ENCODE data around the gene ZNF202.
"Not testable (repeated sequence)": the region's sequence is repeated elsewhere in the genome, so short reads cannot be mapped to it uniquely, and the experiment has no call there.

ZNF202 gene

DNA sequence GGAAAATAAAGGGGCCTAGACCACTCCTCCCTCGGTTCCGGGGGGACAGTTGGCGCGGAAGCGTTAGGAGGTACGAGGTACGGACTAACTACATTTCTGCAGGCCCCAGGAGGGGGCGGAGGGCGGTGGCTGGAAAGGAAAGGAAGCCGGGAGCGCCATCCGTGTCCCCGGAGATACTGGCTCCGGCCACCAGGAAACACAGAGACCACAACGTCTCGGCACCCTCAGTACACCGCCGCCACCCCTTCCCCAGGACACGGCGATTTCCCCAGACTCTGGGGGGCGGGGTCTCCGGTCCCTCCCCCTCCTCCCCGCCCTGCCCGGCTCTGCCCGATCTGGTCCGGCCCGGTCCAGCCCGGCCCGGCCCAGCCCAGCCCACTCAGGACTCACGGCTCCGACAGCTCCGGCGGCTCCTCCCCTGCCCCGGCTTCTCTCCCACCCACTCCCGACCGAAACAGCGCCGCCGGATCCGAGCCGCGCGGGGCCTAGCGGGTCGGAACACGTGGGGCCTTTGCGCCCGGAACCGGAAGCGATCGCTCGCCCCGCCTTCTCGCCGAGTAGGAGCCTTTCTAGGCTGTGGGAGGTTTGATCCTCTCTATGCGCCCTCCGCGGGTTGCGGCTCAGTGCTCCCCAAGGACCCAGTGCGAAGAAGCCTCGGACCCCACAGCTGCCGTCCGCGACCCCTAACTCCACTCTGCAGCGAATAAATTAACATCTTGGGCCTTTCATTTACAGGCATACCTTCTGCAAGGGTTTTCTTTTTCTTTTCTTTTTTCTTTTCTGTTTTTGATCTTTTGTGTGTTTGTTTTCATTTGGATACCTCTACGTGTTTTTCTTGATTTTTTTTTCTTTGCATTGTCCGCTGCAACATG, at the start of gene ZNF202:
Gene ZNF202 (minus strand): TSS at position 502 of the 872 bp plus-strand sequence. CDS start 10,772 bp downstream, outside the sequence.
- DNase-seq (ENCODE audit: low read depth, low spot score) = peak; percentile 70

DNA sequence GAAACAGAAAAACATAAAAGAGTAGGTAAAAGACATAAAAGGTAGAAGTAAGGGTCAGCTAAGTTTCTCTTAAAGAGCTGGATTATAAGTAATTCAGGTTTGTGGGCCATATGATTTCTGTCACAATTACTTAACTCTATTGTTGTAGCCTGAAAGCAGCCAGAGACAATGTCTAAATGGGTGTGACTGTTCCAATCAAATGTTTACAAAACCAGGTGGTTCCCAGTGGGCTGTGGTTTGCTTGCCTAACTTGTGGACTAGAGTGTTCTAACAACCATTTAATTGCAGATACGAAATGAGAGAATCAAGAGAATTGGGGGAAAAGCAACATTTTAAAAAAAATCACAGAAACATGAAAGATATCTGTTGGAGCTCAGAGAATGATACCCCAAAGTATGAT, 42.1 kb upstream of the ZNF202 start:
- no peak for DNase-seq (ENCODE audit: low read depth, low spot score)

DNA sequence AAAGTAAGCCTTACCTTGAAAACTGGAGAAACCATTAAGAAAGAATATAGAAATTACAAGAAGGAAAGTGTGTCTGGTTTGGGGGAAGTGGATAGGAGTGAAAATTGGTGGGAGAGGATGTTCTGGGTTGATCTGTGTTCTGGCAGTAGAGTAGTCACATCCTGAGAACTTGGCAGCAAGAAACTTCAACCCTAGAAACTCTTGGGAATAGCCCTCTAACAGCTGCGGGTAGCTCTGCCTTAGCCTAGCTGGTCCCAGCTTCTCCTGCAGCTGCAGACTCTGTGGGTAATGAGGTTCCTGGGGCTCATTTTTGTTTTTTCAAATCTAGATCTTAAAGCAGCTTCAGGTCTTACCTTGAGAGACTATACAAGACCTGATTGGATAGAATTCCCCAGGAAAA, 37.1 kb upstream of the ZNF202 start:
- DNase-seq (ENCODE audit: low read depth, low spot score) = no peak

DNA sequence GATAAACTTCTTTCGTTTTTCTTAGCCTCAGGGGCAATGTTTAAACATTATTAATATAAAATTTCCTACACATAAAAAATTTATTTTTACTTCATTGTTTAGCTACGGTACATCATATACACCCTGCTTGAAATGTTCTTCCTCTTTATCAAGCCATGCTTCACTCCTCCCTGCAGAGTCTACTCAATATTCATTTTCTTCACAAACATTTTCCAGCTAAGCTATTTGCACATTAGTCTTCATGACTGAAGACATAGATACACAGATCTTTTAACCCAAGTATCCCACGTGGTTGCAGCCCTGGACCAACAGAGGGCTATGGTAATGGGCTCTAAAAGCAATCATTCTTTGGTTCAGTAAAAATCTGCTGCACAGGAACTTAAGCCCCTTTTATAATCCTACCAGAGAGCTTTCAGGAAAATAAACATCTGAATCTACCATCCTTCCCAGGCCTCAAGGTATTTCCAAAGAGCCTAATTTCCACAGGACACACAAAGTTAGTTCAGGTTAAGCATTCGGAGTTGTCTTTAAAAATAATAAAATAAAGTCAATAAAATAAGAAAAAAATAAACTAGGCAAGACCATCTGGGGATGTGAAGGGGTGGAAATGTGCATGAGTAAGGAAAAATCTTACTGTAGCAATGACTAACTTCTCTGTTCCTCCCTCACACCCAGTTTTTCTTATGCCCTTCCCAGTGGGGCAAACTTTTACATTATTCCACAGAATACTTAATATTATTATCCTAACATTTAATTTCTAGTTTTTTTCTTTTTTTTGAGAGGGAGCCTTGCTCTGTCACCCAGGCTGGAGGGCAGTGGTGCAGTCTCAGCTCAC, 34.5 kb upstream of the ZNF202 start:
- no peak for DNase-seq (ENCODE audit: low read depth, low spot score)

DNA sequence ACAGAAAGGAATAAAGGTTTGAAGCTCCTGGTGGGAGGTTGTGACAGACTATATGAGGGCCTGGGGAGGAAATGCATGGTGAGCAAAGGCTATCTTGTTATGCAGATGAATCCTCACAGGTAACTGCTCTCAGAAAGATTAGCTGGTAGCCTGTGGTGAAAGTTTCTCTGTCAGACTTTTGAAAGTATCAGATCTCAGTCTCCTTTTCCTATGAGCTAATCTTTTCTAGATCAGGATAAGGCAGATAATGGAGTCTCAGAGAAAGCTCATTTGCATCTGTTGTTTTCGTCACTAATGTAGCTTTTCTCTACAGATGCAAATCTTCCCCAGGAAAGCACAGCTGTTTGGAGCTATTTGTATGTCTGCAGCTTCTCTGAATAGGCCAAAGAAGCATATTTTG, 33.8 kb upstream of the ZNF202 start:
- no peak for DNase-seq (ENCODE audit: low read depth, low spot score)

DNA sequence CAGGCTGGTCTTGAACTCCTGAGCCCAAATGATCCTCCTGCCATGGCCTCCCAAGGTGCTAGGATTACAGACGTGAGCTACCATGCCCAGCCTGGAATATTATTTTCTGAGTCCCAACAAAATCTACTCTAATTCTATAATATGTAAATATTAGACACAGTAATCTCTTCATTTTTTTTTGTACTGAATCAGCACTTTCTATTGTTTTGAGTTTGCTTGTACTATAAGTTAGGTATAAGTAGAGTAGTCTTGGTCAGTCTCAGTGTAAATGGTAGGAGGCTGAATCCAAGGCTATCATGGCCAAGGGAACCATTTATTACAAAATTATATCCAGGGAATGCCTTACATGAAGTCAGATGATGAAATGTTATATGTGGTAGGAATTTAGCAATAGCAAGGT, 32.5 kb upstream of the ZNF202 start:
- no peak for DNase-seq (ENCODE audit: low read depth, low spot score)

DNA sequence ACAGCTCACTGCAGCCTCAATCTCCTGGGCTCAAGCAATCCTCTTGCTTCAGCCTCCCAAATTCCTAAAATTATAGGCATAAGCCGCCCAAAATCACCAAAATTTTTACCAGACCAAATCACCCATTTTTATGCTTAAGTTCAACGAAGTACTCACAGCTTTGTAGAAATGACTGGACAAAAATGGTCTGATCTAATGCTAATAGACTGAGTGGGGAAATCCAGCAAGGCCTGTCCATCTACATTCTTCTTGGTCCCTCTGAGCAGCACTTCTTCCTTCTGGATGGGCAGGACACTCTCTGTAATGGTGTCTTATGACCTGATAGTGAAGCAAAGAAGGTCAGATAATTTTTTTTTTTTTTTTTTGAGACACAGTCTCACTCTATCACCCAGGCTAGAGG, 31.6 kb upstream of the ZNF202 start:
- DNase-seq (ENCODE audit: low read depth, low spot score) = no peak

DNA sequence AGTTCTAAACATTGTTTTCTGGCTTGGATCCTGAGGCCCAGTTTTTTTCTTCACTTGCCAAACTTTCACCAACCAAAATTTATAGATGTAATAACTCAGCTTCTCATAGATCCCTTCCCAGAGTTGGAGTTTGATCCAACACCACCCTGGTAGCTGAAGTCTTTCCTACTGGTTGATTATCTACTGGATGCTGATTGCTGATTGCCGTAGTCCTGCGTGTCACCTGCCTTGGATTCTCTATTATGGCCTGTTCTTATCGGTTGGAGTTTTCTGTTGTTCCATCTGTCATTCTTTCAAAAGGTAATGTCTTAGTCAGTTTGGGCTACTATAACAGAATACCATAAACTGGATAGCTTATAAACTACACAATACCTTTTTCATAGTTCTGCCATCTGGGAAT, 30.2 kb upstream of the ZNF202 start:
- no peak for DNase-seq (ENCODE audit: low read depth, low spot score)

DNA sequence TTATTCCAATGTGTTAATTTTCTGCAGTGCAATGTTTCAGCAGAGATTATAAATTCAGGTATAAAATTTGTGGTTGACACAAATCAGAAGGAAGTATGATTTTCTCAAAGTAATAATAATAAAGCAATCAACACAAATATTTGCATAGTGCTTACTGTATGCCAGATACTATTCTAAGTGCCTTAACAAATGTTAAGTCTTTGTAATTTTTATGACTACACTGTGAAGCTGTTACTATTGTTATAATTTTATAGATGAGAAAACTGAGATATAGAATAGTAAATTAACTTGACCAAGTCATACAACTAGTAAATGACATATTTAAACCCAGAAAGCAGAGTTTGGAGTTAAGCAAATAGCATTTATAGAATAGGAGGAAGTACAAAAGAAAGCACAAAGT, 29.3 kb upstream of the ZNF202 start:
- no peak for DNase-seq (ENCODE audit: low read depth, low spot score)

DNA sequence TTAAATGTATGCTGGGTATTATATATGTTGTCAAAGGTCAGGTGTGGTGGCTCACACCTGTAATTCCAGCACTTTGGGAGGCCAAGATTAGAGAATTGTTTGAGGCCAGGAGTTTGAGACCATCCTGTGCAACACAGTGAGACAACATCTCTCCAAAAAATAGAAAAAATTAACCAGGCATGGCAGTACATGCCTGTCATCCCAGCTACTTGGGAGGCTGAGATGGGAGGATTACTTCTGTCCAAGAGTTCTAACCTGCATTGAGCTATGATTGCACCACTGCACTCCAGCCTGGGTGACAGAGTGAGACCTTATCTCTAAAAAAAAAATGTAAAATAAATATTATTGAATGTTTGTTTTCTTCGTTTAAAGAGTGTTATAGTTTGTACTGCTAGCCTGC, 24.1 kb upstream of the ZNF202 start:
- DNase-seq (ENCODE audit: low read depth, low spot score) = no peak

DNA sequence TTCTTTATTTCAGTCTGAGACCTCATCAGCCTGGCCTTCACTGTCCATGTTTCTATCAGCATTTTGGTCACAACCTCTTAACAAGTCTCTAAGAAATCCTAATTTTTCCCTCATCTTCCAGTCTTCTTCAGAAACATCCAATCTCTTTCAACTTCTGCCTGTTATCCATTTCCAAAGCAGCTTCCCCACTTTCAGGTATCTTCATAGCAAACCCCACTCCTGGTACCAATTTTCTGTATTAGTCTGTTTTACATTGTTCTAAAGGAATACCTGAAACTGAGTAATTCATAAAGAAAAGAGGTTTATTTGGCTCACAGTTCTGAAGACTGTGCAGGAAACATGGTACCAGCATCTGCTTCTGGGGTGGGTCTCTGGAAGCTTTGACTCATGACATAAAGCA, 21.0 kb upstream of the ZNF202 start:
- DNase-seq (ENCODE audit: low read depth, low spot score) = no peak

DNA sequence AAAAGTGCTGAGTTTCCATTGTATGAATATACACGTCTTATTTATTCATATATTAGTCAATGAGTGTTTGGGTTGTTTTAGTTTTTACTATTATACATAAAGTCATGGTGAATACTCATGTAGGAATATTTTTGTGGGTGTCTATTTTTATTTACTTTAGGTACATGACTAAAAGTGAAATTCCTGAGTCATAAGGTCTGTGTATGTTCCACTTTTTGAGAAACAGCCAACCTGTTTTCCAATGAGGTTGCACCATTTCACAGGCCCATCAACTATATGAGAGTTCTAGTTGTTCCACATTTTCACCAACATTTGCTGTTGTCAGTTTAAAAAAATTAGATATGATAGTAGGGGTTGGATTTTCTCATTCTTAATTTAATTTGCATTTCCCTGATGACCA, 19.4 kb upstream of the ZNF202 start:
- DNase-seq (ENCODE audit: low read depth, low spot score) = no peak

DNA sequence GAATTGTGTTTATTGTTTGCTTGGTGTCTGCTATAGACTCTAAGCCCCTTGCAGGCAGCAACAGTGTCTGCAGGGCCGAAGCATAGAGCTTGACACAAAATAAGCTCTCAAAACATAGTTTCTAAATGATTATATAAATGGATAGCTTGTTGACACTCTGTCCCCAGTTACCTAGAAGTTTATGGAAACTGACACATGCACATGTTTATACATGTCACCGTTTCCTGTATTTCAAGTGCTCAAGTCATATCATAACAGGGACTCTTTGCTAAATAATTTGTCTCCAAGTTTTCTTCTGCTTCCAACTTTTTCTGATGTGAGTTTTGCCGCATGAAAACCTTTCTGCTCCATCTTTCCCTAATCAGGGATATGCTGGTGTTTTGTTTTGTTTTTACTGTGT, 16.5 kb upstream of the ZNF202 start:
- no peak for DNase-seq (ENCODE audit: low read depth, low spot score)

DNA sequence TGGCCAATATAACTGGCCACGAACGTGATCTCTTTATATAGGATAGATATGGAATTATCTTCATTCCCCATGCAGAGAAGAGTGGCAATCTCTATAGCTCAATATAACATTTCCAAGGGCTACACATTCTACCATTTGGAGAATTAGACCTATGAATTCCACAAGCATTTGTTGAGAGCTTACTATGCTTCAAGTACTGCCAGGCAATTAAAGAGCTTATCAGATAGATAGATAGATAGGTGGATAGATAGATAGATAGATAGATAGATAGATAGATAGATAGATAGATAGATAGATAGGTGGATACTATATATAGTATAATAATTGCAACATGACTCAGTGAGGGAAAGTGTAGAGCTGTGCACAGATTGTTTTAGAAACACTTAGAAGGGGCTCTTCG, 14.4 kb upstream of the ZNF202 start:
- no peak for DNase-seq (ENCODE audit: low read depth, low spot score)

DNA sequence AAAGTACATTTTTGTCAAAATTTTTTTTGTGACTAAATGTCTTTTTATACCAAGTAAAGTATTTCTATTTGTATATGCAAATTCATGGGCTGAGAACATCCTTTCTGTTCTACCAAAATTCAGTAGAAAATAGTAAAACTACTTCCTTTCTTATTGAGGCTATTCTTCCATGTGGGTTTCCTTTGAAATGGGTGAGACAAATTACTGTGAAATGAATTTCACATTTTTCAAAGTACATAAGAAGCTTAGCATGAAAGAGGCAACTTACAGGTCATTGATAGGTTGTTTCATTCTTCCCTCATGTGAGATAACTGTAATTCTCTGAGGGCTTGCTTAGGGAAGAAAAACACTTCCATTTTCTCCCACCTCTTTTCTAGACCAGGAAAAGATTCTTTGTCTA, 13.9 kb upstream of the ZNF202 start:
- DNase-seq (ENCODE audit: low read depth, low spot score) = no peak

DNA sequence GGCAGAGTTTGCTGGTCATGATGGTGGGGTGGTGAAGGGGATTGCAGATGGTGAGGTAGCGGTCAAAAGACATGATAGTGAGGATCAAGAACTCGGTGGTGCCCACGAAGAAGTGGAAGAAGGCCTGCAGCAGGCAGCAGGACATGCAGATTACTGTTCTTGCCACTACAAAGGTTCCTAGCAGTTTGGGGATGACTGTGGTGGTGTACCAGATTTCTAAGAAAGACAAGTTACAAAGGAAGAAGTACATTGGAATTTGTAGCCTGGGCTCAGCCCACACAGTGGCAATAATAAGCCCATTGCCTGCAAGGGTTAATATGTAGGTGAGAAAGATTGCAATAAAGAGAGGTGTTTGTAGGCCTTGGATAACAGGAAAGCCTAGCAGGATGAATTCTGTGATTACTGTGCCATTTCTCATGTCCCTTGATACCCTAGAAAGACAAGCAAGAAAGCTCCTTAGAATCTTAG, 12.7 kb upstream of the ZNF202 start, which contains the start of gene OR6X1:
Gene OR6X1 (minus strand): TSS at position 418 of the 468 bp plus-strand sequence. CDS start 0 bp downstream, at position 418.
- DNase-seq (ENCODE audit: low read depth, low spot score) = no peak

DNA sequence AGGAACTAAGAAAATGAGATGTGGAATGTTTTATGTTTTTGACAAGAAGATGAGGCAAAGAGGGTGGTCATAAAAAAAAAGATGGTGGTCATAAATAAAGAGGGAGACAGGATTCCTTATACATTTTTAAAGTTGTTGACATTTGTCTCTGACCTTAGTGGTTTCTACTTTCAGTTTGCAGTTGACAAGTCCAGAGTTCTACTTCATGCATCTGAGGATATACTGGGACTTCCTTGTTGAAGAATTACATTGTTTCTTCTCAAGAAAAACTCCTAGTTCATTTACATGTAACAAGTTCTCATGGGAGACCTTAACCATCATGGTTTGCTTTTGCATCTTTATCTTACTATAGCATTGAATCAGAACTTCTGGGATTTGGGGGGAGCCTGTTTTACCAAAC, 11.7 kb upstream of the ZNF202 start:
- no peak for DNase-seq (ENCODE audit: low read depth, low spot score)

DNA sequence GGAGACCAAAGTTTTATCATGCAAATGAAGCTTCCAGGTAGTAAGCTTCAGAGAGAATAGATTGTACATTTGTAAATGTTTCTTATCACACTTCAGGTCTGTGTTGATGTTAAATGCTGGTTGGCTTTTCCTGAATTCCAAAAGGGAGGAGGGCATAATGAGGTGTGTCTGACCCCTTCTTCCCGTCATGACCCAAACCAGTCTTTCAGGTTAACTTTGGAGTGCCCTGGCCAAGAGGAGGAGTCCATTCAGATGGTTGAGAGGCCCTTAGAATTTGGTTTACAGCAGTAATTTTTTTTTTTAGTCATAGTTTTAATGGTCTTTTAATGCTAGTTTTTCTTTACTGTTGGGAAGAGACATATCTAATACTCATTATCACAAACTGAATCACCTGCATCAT, 10.3 kb upstream of the ZNF202 start:
- DNase-seq (ENCODE audit: low read depth, low spot score) = no peak

DNA sequence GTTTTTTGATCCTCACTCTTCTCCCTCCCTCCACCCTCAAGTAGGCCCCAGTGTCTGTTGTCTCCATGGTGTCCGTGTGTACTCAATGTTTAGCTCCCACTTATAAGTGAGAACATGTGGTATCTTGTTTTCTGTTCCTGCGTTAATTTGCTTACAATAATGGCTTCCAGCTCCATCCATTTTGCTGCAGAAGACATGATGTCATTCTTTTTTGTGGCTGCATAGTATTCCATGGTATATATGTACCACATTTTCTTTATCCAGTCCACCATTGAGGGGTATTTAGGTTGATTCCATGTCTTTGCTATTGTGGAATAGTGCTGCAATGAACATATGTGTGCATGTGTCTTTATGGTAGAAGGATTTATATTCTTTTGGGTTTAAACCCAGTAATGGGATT, 6.9 kb upstream of the ZNF202 start:
- DNase-seq (ENCODE audit: low read depth, low spot score) = not testable (repeated sequence)

DNA sequence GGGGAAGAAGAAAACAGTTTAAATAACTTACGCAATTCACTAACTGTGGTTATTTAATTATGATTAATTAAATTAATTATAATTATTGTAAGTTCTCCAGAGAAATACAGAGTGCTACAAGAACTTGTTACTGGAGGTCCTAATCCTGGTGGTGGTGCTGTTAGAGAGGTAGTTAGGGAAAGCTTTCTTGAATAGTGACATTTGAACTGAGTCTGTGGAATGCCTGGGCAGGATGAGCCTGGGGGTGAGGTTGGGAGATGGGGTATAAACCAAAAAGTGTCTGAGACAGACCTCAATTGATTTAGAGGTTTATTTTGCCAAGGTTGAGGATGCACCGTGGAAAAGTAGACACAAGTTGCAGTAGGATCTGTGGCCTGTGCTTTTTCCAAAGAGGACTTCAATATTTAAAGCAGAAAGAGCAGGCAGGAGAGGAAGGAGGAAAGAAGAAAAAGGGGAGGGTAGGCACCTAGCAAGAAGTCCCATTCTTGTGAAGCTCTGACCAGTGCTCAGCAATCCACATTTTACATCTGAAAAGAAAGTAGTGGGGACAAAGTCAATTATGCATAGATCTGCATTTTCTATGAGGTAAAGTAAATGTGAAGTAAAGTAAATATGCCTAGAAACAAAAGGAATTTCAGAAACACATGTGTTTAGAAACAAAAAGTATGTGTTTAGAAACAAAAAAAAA, 4.4 kb upstream of the ZNF202 start:
- DNase-seq (ENCODE audit: low read depth, low spot score) = no peak

DNA sequence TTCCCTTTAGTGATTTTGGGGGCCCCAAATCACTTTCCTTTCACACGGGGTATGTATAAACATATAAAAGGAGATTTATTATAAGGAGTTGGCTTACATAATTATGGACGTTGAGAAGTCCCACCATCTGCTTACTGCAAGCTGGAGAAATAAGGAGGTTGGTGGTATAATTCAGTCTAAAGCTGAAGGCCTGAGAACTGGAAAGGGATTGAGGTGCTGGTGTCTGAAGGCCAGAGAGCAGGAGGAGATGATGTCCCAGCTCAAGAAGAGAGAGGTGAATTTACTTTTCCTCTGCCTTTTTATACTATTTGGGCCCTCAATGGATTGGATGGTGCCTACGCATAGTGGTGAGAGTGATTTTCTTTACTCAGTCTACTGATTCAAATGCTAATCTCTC, 1.3 kb upstream of the ZNF202 start:
- DNase-seq (ENCODE audit: low read depth, low spot score) = no peak

Measured in smooth muscle cell of the brain vasculature (primary cell).